NCI-H69 (cell line): ENCODE data around the gene RSPH3.
A peak's percentile ranks its signal among the peaks of the same experiment; 100 is the strongest.
"Not testable (repeated sequence)": the region's sequence is repeated elsewhere in the genome, so short reads cannot be mapped to it uniquely, and the experiment has no call there.

ENCODE experiments used
- DNase-seq: peaks from one replicate; lab custom pipeline; 2025; lab: John Stamatoyannopoulos, UW

RSPH3 gene

GRCh38 chr6:158999666-159000403 is at the start of gene RSPH3:
TSS of gene RSPH3 (minus strand) at chr6:159000202. CDS start at chr6:158999550, 652 bp downstream.
- DNase-seq: peak; percentile 99

DNA sequence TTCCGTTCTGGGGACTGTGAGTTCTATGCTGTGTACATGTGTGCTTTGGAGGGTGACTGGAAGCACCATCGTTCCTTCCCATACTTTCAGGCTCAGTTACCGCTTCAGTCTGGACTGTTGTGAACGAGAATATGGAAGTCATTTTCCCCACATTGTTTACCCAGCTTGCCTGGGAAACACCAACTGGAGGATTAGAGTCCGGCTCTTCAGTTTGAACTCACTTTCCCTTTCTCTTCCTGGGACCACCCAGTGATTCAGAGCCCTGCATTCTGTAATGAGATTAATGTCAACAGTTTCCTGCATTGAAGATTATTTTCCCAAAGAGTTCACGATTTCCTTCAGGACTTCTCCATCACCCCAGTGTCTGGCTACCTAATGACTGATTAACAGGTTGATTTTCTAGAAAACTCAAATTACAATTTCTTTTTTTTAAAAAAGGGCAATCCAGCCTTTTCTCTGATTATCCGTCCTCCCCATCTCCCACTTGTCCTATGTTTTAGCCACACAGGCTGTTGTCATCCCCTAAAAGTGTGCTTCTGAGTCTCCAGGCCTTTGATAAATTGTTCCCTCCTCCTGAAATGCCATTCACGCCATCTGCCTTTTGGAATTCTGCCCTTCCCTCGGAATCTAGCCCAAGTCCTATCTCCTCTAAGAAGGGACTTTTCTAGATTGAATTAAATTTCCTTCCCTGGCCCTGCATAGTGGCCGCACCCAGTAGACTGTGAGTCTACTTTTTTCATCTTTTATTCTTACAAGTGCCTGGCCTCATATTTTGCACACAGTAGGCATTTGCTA is 48.1 kb upstream of the RSPH3 start:
- DNase-seq: no peak

- no peak for DNase-seq
Measured at GRCh38 chr6:159045801-159046200, 45.8 kb upstream of the RSPH3 start.

- peak; percentile 33 for DNase-seq
Measured at GRCh38 chr6:159044899-159045727, 45.1 kb upstream of the RSPH3 start, which contains the start of gene TAGAP. TSS of gene TAGAP (minus strand) at chr6:159044991. CDS start at chr6:159044146, 845 bp downstream.

- DNase-seq: no peak
Measured at GRCh38 chr6:159043947-159044346, 43.9 kb upstream of the RSPH3 start.

- DNase-seq: no peak
Measured at GRCh38 chr6:159043251-159043650, 43.2 kb upstream of the RSPH3 start.

DNA sequence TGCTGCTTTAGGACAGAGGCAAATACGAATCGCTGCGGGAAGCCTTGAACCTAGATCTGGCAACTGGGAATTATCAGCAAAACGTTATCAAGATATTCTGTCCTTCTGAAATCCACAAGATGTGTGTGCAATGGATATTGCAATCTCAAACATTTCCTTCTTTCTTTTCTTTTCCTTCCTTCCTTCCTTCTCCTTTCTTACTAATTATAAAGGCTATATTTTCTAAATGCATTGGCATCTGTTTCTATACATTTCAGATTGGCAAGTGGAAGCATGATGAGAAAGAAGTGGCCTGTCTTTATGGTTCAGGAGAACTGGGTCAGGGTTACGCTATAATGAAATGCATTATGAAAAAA is 42.8 kb upstream of the RSPH3 start:
- DNase-seq: no peak

- peak; percentile 86 for DNase-seq
Measured at GRCh38 chr6:159042003-159042825, 42.2 kb upstream of the RSPH3 start.

DNA sequence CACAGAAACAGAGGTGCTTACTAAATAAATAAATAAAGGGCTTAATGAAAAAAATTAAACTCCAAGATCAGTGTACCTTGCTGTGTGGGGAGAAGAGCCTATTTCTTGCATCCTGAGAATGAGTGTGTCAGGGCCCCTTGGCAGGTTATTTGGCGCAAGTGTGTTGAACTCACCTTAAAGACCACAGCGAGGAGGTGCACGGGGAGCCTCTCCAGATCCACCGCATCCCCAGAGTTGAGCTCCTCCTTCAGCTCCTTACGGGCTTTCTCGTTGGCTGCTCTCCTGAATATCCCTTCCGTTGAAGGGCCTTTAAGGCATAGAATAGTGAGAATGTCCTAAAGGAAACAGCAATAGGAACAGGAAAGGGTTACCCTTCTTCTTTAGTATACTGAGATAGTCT is 41.2 kb upstream of the RSPH3 start:
- no peak for DNase-seq

DNA sequence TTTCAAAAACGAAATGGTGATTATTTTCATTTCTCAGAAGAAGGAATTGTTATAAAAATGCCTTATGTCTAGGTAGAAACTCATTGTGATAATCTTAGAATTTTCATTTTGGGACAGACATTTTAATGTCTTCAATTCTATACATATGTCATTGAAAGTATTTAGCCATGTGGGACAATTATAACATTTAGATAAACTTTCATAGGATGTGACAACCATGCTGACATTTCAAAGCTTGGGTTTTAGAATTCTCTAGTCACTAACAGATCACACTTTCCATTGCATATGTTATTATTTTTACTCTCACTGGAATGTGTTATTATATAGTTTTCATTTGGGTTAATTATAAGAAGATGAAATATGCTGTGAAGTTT is 39.9 kb upstream of the RSPH3 start:
- no peak for DNase-seq

DNA sequence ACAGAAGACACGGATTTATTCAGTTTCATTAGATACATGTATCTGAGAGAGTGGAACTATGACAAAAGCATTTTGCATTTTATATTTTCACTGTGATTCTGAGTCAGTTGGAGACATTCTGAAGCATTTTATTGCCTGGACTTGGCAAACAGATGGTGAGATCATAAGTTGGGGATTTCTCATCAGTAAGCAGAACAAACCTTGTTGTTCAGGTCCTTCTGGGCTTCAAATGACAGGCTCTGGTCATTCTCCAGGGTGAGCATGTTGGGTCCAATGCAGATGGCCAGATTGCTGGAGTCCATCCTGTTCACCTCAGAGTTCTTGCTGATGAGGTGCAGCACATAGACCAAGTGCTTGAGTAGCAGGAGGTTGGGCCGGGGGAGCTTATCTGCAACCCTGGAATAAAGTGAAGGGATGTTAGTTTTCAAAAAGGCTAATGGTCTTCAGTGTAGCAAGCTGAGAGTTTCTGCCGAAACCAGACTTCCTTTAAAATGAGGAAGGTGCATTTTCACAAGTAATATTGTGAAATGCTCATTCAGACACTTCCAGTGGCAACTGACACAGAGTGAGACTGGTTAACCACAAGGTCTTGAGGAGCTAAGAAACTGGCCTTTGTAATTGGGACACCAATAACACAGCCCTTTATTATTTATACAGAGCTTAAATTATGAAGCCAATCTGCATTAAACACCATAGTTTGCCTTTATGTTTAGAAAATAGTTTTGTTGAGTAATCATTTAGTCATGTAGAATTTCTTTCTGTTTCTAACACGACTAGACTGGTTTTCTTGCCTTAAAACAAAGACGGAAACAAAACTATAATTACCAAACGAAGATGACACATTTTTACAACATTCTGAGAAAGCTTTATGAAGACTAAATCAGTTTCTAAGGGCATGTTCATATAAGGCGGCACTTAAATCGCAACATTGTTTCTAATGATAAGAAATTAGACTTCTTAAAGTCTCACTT is 39.2 kb upstream of the RSPH3 start:
- DNase-seq: no peak

- not testable (repeated sequence) for DNase-seq
Measured at GRCh38 chr6:159038318-159038717, 38.3 kb upstream of the RSPH3 start.

DNA sequence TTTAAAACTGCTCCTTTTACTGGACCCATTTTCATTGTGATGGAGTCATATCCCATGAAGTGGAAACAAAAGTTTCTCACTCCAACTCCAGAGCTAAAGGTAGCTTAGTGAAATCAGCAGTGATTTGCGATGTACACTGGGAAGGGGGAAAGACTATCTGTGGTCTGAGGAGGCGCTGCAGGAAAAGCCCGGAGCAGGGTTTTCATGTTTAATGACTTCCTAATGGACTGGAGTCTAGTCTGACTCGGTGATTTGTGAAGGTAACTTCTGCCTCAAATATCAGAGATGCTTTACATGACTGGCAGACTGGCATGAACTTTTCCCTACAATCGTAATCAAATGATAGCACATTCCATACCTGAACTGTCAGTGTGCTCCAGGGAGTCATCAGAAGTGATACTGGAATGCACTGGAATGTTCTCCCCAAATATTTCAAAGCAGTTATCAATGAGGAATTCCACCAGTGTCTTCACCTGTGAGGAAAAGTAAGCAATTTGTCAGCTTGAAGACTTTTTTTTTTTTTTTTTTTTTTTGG is 37.8 kb upstream of the RSPH3 start:
- DNase-seq: peak; percentile 27

GRCh38 chr6:159036673-159037072 is 36.7 kb upstream of the RSPH3 start:
- DNase-seq: no peak

DNA sequence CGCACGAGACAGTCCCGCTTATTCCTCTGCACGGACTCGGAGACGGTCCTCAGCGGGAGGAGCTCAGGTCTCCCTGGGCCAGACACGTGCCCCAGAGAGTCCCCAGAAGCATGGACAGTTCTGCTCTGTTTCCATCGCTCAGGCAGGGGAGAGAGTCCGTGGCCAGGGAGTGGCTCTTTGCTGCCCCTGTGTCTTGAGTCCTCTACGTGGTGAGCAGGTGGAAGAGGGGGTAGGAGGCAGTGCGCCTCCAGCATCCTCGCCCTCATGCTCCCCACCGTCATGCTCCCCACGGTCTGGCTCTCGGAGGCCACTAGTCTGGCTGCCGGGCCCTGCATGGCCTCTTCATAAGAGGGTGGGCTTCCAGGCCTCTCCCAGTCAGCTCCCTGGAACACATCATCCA is 35.9 kb upstream of the RSPH3 start:
- DNase-seq: no peak

DNA sequence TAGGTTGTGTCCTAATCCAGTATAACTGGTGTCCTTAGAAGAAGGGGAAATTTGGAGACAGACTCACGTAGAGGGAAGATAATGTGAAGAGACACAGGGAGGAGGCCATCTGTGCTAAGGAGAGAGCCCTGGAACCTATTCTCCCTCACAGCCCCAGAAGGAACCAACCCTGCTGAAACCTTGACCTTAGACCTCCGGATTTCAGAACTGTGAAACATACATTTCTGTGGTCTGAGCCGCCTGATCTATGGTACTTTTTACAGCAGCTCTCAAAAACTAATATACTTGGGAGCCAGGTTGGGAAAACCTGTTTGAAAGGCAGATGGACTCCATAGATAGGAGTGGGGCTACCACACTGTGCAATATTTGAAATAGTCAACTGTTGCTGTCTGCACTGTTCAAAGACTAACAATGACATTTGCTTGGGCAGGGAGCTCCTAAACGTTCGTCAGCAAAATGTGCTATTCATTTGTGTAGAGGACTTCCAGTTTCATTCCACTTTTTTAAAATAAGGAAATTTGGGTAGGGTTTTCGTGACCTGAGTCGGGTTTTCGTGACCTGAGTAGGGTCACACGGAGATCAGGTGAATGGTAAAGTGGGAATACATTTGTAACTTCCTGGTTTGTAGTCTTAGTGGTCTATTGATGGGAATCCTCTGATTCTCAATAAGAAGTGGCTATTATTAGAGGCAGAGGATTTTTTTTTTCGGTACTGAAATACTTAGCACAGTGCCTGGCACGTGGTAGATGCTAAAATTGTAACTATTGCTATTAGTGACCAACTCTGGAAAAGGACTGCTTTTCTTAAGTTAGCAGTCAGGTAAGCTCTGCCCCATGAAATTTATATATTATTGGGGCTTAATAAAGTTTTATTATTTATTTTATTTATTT is 33.4 kb upstream of the RSPH3 start:
- no peak for DNase-seq

GRCh38 chr6:159031846-159032245 is 31.8 kb upstream of the RSPH3 start:
- no peak for DNase-seq

GRCh38 chr6:159030168-159030567 is 30.2 kb upstream of the RSPH3 start:
- DNase-seq: no peak

GRCh38 chr6:159025224-159025623 is 25.2 kb upstream of the RSPH3 start:
- DNase-seq: not testable (repeated sequence)
